HCT116 (cell line): ENCODE data around the gene ACSBG1. TPM values are rescaled to one million over a fixed set of nuclear protein-coding genes. Genes with fewer than 3 reads are reported as not detected.
"Not testable (repeated sequence)": the region's sequence is repeated elsewhere in the genome, so short reads cannot be mapped to it uniquely, and the experiment has no call there.

Experiments
- ATAC-seq: fragments of 200-7000 bp; cut with Tn5 transposase; 2 replicates; pipeline ENCODE4 v1.9.1; 2020; ENCODE audit warnings: mild to moderate bottlenecking, moderate library complexity
- BruUV-seq: library from RNA; stranded (reverse); fragments of 400-500 nt; replicated peaks from 2 replicates; lab custom pipeline; 2021; lab: Mats Ljungman, UMichigan
- CTCF ChIA-PET: fragments of 300-600 bp; sonication (Branson Sonifier 250); formaldehyde crosslinking; loops from one replicate; lab custom pipeline; 2021; ENCODE audit warnings: antibody characterized with exemption; lab: Charles Lee
- POLR2A ChIA-PET: fragments of 300-600, 350-600 bp; sonication (Branson Sonifier 250); formaldehyde crosslinking; loops from one replicate; lab custom pipeline; 2021; ENCODE audit warnings: antibody characterized with exemption; lab: Charles Lee
- RAD21 ChIA-PET, 2 experiments: fragments of 300-600 bp; sonication (Branson Sonifier 250); formaldehyde crosslinking; loops; one replicate each; lab custom pipeline; 2023; ENCODE audit warnings: low total read pairs in 2 of 2; ENCODE audit not compliant: uncharacterized antibody in 2 of 2, unreplicated experiment in 2 of 2, low non-redundant PET in 1 of 2; lab: Charles Lee
- DNase-seq: peaks from one replicate; pipeline ENCODE4 v3.0.0-alpha.2; 2010; ENCODE audit warnings: low read depth, low spot score
- H2AFZ ChIP-seq: fragments of 200-600 bp; shearing (Covaris generic), sonication (generic); 2 replicates; pipeline ENCODE4 v1.6.1; 2017; ENCODE audit warnings: low read depth, mixed run types, mixed read lengths, antibody characterized with exemption, low read length; ENCODE audit not compliant: poor library complexity, severe bottlenecking
- H3K27ac ChIP-seq: 2 replicates; pipeline ENCODE4 v1.5.1; 2012; ENCODE audit warnings: low read depth, low read length
- H3K27me3 ChIP-seq: fragments of 200-600 bp; sonication (generic); 2 replicates; pipeline ENCODE4 v1.6.1; 2016; ENCODE audit warnings: mixed run types, low read length, mixed read lengths; ENCODE audit not compliant: insufficient read depth
- H3K36me3 ChIP-seq, 2 experiments: fragments of 200-500 bp in 1 of 2; fragments of 200-600 bp in 1 of 2; sonication (Bioruptor generic) in 1 of 2; sonication (generic) in 1 of 2; 2 replicates each; pipeline versions ENCODE4 v1.5.1 to v1.6.1; 2014 to 2016; ENCODE audit warnings: low read length in 2 of 2, inconsistent platforms in 1 of 2, mixed read lengths in 1 of 2, mixed run types in 1 of 2; ENCODE audit not compliant: insufficient read depth in 2 of 2, control insufficient read depth in 1 of 2
- H3K4me1 ChIP-seq, 2 experiments: fragments of 200-600 bp in 1 of 2; sonication (generic) in 1 of 2; 2 replicates each; pipeline versions ENCODE4 v1.5.1 to v1.6.1; 2012 to 2017; ENCODE audit warnings: low read length in 2 of 2, inconsistent platforms in 1 of 2, mild to moderate bottlenecking in 1 of 2, mixed read lengths in 1 of 2, mixed run types in 1 of 2, moderate library complexity in 1 of 2; ENCODE audit not compliant: insufficient read depth in 2 of 2, control insufficient read depth in 1 of 2
- H3K4me2 ChIP-seq: fragments of 200-600 bp; sonication (generic); 2 replicates; pipeline ENCODE4 v1.6.1; 2017; ENCODE audit warnings: mixed run types, low read length, mixed read lengths
- H3K4me3 ChIP-seq, 2 experiments: fragments of 200-600 bp in 1 of 2; sonication (generic) in 1 of 2; replicated peaks in 1 of 2; 2 replicates each; pipeline ENCODE4 v1.5.1; 2011 to 2016; ENCODE audit warnings: low read length in 2 of 2, control low read depth in 1 of 2, low read depth in 1 of 2, mild to moderate bottlenecking in 1 of 2, mixed read lengths in 1 of 2, mixed run types in 1 of 2
- H3K79me2 ChIP-seq: fragments of 200-600 bp; sonication (generic); 2 replicates; pipeline ENCODE4 v1.6.1; 2017; ENCODE audit warnings: mild to moderate bottlenecking, mixed run types, low read length, moderate library complexity, mixed read lengths; ENCODE audit not compliant: insufficient read depth
- H3K9ac ChIP-seq: fragments of 200-600 bp; sonication (generic); 2 replicates; pipeline ENCODE4 v1.6.1; 2016; ENCODE audit warnings: low read length, mixed read lengths
- H3K9me2 ChIP-seq: fragments of 200-600 bp; sonication (generic), shearing (Covaris generic); 2 replicates; pipeline ENCODE4 v1.6.1; 2017; ENCODE audit warnings: mixed run types, mild to moderate bottlenecking, moderate library complexity; ENCODE audit not compliant: insufficient read depth
- H3K9me3 ChIP-seq, 2 experiments: fragments of 200-500 bp in 1 of 2; fragments of 200-600 bp in 1 of 2; sonication (Bioruptor generic) in 1 of 2; sonication (generic) in 1 of 2; 2 replicates each; pipeline ENCODE4 v1.6.1; 2014 to 2017; ENCODE audit warnings: low read length in 2 of 2, mixed read lengths in 2 of 2, inconsistent platforms in 1 of 2, low read depth in 1 of 2, mild to moderate bottlenecking in 1 of 2, mixed run types in 1 of 2, moderate library complexity in 1 of 2; ENCODE audit not compliant: control insufficient read depth in 1 of 2, insufficient read depth in 1 of 2
- H4K20me1 ChIP-seq: fragments of 200-600 bp; sonication (generic), shearing (Covaris generic); 2 replicates; pipeline ENCODE4 v1.6.1; 2017; ENCODE audit warnings: mixed run types, mild to moderate bottlenecking, moderate library complexity; ENCODE audit not compliant: insufficient read depth
- CBX3 ChIP-seq: IDR thresholded peaks from 2 replicates; pipeline ENCODE4 v1.6.1; 2012; ENCODE audit warnings: low read depth
- EZH2 ChIP-seq: fragments of 200-600 bp; sonication (generic); IDR thresholded peaks from 2 replicates; pipeline ENCODE4 v1.6.1; 2017; ENCODE audit warnings: antibody characterized with exemption, mixed run types
- EZH2phosphoT487 ChIP-seq: fragments of 200-600 bp; IDR thresholded peaks from 2 replicates; pipeline ENCODE4 v1.6.1; 2018; ENCODE audit warnings: antibody characterized with exemption, borderline replicate concordance
- JUND ChIP-seq: IDR thresholded peaks from 2 replicates; pipeline ENCODE4 v1.6.1; 2012
- SIN3A ChIP-seq: IDR thresholded peaks from 2 replicates; pipeline ENCODE4 v1.6.1; 2012; ENCODE audit warnings: low read depth
- ZFX ChIP-seq: fragments of 450-650 bp; IDR thresholded peaks from 2 replicates; pipeline ENCODE4 v1.6.1; 2017
- intact Hi-C: fragments of 100-400 bp; cut with micrococcal nuclease; formaldehyde crosslinking; loops from 2 replicates; pipeline ENCODE4 v1.10.0; 2022
- total RNA-seq: library from RNA; stranded (reverse); gene quantifications from one replicate; pipeline ENCODE4 v1.2.1, GENCODE V29; 2021; ENCODE audit not compliant: unreplicated experiment
- TF ChIP-seq, protein P1 (sequence below): IDR thresholded peaks from 2 replicates; pipeline ENCODE4 v1.6.1; 2012

The ACSBG1 gene
- total RNA-seq, 1 experiment from 2014 or later, result 0.71 TPM

DNA sequence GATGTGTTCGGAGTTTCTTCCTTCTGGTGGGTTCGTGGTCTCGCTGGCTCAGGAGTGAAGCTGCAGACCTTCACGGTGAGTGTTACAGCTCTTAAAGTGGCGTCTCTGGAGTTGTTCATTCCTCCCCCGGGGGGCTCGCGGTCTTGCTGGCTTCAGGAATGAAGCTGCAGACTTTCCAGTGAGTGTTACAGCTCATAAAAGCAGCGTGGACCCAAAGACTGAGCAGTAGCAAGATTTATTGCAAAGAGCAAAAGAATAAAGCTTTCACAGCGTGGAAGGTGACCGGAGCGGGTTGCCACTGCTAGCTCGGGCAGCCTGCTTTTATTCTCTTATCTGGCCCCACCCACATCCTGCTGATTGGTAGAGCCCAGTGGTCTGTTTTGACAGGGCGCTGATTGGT lies 11.0 kb upstream of the ACSBG1 start:
- POLR2A ChIA-PET, H3K9ac ChIP-seq, H3K4me3 ChIP-seq, H3K27me3 ChIP-seq, H3K9me3 ChIP-seq, H4K20me1 ChIP-seq, H3K4me1 ChIP-seq, RAD21 ChIA-PET, ATAC-seq, CTCF ChIA-PET, H3K9me2 ChIP-seq, BruUV-seq, H3K4me2 ChIP-seq, H3K36me3 ChIP-seq, DNase-seq, H2AFZ ChIP-seq, intact Hi-C loops, H3K27ac ChIP-seq, H3K79me2 ChIP-seq: not testable (repeated sequence)

DNA sequence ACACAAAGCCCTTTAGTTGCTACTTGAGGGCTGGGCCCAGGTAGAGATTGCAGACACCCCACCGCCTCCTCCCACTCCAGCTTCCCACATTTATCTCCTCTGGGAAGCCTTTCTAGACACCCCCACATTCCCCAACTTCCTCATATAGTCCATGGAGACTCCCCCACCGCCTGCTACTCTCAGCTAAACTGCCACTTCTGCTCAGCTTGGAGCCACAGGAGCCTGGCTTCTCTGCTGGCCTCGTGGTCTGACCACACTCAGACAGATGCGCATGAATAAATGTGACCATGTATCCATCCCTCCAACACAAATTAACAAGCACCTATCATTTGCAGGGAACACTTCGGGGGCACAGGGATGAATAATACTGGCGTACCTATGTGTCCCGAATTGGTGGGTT lies 10.5 kb upstream of the ACSBG1 start:
- intact Hi-C loops, result no loop called here

More for the DNA sequence above, 10.5 kb upstream of the ACSBG1 start:
- H3K79me2 ChIP-seq, result no peaks in the 10 kb centered on the region
- TF ChIP-seq EZH2phosphoT487, result no peak
- TF ChIP-seq, protein P1, sequence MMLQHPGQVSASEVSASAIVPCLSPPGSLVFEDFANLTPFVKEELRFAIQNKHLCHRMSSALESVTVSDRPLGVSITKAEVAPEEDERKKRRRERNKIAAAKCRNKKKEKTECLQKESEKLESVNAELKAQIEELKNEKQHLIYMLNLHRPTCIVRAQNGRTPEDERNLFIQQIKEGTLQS, result no peak
- no peak for TF ChIP-seq ZFX
- no peak for TF ChIP-seq EZH2
- no peak for TF ChIP-seq JUND
- TF ChIP-seq SIN3A, result no peak
- TF ChIP-seq CBX3, result no peak
- H2AFZ ChIP-seq, result no peak overlapping the region
- ATAC-seq, result no peak
- ChIA-PET RAD21 (no interaction called here), CTCF (no interaction called here), POLR2A (no interaction called here)
- H3K9ac ChIP-seq, result no peak overlapping the region
- no peak overlapping the region for H3K4me2 ChIP-seq
- H3K9me2 ChIP-seq, result no peaks in the 10 kb centered on the region
- H3K4me3 ChIP-seq, result no peak overlapping the region
- H3K4me1 ChIP-seq, result peaks cover 2 to 4% of the 10 kb centered on the region in 2 experiments; a peak in 2 of 4 replicates
- H3K36me3 ChIP-seq, result no peaks in the 10 kb centered on the region
- BruUV-seq, result no TSS peak
- no peaks in the 10 kb centered on the region for H3K27me3 ChIP-seq
- H4K20me1 ChIP-seq, result no peaks in the 10 kb centered on the region
- no peak overlapping the region for H3K27ac ChIP-seq
- no peak for DNase-seq
- no peaks in the 10 kb centered on the region for H3K9me3 ChIP-seq
